GM13976 (cell line): ENCODE data around the gene VGF.

Experiments
- DNase-seq: peaks from one replicate; pipeline ENCODE4 v3.0.0; 2012; ENCODE audit warnings: low spot score
- CTCF ChIP-seq: IDR thresholded peaks from 2 replicates; pipeline ENCODE4 v1.5.1; 2012; ENCODE audit warnings: borderline replicate concordance, mild to moderate bottlenecking; ENCODE audit not compliant: insufficient read depth; ENCODE audit errors: extremely low read depth, missing control alignments, control extremely low read depth
- in situ Hi-C: fragments of 300-500 bp; cut with MboI; formaldehyde crosslinking; loops from one replicate; pipeline ENCODE4 v1.12.0; 2022; ENCODE audit warnings: low sequenced_read_pairs, mixed read lengths, inconsistent platforms; ENCODE audit not compliant: unreplicated experiment

The VGF gene

GRCh38 chr7:101170617-101171441 lies 5.5 kb upstream of the VGF start:
- TF ChIP-seq CTCF = no peak
- DNase-seq = no peak
- in situ Hi-C loops = no loop called here

GRCh38 chr7:101169838-101170551 lies 4.6 kb upstream of the VGF start:
- peak; percentile 92 for TF ChIP-seq CTCF
- DNase-seq = peak; percentile 80
- in situ Hi-C loops = no loop called here

- in situ Hi-C loops = no loop called here
- DNase-seq = no peak
- no peak for TF ChIP-seq CTCF
Observed at GRCh38 chr7:101169110-101169837, 3.9 kb upstream of the VGF start.

GRCh38 chr7:101168412-101169049 lies 3.2 kb upstream of the VGF start:
- in situ Hi-C loops = no loop called here
- no peak for DNase-seq
- no peak for TF ChIP-seq CTCF

GRCh38 chr7:101167645-101168411 lies 2.5 kb upstream of the VGF start:
- no peak for TF ChIP-seq CTCF
- in situ Hi-C loops = no loop called here
- DNase-seq = no peak
